NB4 (cell line): ENCODE data around the gene MYL1.

ENCODE experiments used
- DNase-seq: peaks from one replicate; pipeline ENCODE4 v3.0.0; 2010; ENCODE audit warnings: low read depth
- H3K4me3 ChIP-seq: one replicate; pipeline ENCODE4 v1.5.1; 2011; ENCODE audit warnings: mild to moderate bottlenecking, low read depth, low read length, moderate library complexity
- CTCF ChIP-seq: IDR thresholded peaks from one replicate; pipeline ENCODE4 v1.5.1; 2012; ENCODE audit warnings: low read depth, low read length
- MAX ChIP-seq: IDR thresholded peaks from 2 replicates; pipeline ENCODE4 v1.6.1; 2011; ENCODE audit warnings: low read depth, low read length
- MYC ChIP-seq: IDR thresholded peaks from 2 replicates; pipeline ENCODE4 v1.6.1; 2011; ENCODE audit warnings: low read depth, low read length
- POLR2A ChIP-seq: IDR thresholded peaks from 2 replicates; pipeline ENCODE4 v1.6.1; 2011; ENCODE audit warnings: mild to moderate bottlenecking; ENCODE audit not compliant: insufficient read length; ENCODE audit errors: extremely low read depth

MYL1 gene

GRCh38 chr2:210310550-210310949 is 4.4 kb downstream of the MYL1 start:
- TF ChIP-seq MYC = no peak
- no peak for TF ChIP-seq CTCF
- no peak for TF ChIP-seq POLR2A
- TF ChIP-seq MAX = no peak
- DNase-seq = no peak

GRCh38 chr2:210309548-210310233 is 5.3 kb downstream of the MYL1 start:
- DNase-seq = no peak
- TF ChIP-seq MAX (no peak), MYC (no peak)
- H3K4me3 ChIP-seq = no peak overlapping the region

More at GRCh38 chr2:210310550-210310949, 4.4 kb downstream of the MYL1 start:
- H3K4me3 ChIP-seq = no peak overlapping the region

- TF ChIP-seq CTCF = no peak
- TF ChIP-seq POLR2A = no peak
- TF ChIP-seq MAX = no peak
- TF ChIP-seq MYC = no peak
- no peak for DNase-seq
- H3K4me3 ChIP-seq = no peak overlapping the region
Measured at GRCh38 chr2:210303498-210303897, 11.5 kb downstream of the MYL1 start.

GRCh38 chr2:210302326-210302725 is 12.6 kb downstream of the MYL1 start:
- no peak for TF ChIP-seq MYC
- TF ChIP-seq POLR2A = no peak
- no peak for TF ChIP-seq MAX
- no peak for TF ChIP-seq CTCF
- DNase-seq = no peak
- H3K4me3 ChIP-seq = no peak overlapping the region

- no peak overlapping the region for H3K4me3 ChIP-seq
- DNase-seq = no peak
- TF ChIP-seq POLR2A = no peak
- no peak for TF ChIP-seq MYC
- no peak for TF ChIP-seq MAX
- TF ChIP-seq CTCF = no peak
Measured at GRCh38 chr2:210299866-210300373, 15.1 kb downstream of the MYL1 start.

- no peak overlapping the region for H3K4me3 ChIP-seq
- no peak for DNase-seq
- no peak for TF ChIP-seq MAX
- TF ChIP-seq CTCF = no peak
- TF ChIP-seq POLR2A = no peak
- TF ChIP-seq MYC = no peak
Measured at GRCh38 chr2:210288408-210288807, 26.6 kb downstream of the MYL1 start.
